Gastroesophageal sphincter (tissue), 3 donors: ENCODE data around the gene ADAM12.

Experiments
- CTCF ChIP-seq, 4 experiments: fragments of 200-600 bp in 2 of 4; fragments of 450-650 bp in 2 of 4; sonication (generic) in 1 of 4; IDR thresholded peaks; one replicate each; pipeline ENCODE4 v1.5.1; 2017 to 2019; ENCODE audit warnings: antibody characterized with exemption in 4 of 4, mild to moderate bottlenecking in 2 of 4, moderate library complexity in 2 of 4
- EP300 ChIP-seq: sonication (generic); formaldehyde crosslinking; IDR thresholded peaks from one replicate; pipeline ENCODE4 v1.6.1; 2017; ENCODE audit warnings: antibody characterized with exemption, mild to moderate bottlenecking
- POLR2A ChIP-seq, 2 donors: fragments of 450-650 bp; IDR thresholded peaks; one replicate each; pipeline ENCODE4 v1.6.1; 2017; ENCODE audit warnings: antibody characterized with exemption in 2 of 2, mild to moderate bottlenecking in 2 of 2, moderate library complexity in 1 of 2

- TF ChIP-seq CTCF (IDR thresholded peaks at IDR 0.05) = no peak
- no peak for TF ChIP-seq POLR2A (IDR thresholded peaks at IDR 0.05)
- TF ChIP-seq EP300 = no peak
Measured at GRCh38 chr10:126160971-126161630, 227.2 kb downstream of the ADAM12 start.
